HL-60 (cell line): Measurements from ENCODE around the gene FCRL1.

ENCODE experiments used
- DNase-seq, 2 experiments: peaks; one replicate each; pipeline ENCODE4 v3.0.0-alpha.2; 2010 to 2020; ENCODE audit warnings: low read depth in 1 of 2, low spot score in 1 of 2
- H3K27ac ChIP-seq: fragments of 250-450 bp; sonication (Bioruptor Pico); replicated peaks from 2 replicates; pipeline ENCODE4 v1.5.1; 2020; ENCODE audit warnings: mild to moderate bottlenecking, moderate library complexity
- H3K27me3 ChIP-seq: fragments of 250-450 bp; sonication (Bioruptor Pico); 2 replicates; pipeline ENCODE4 v1.5.1; 2021; ENCODE audit warnings: mild to moderate bottlenecking, moderate library complexity; ENCODE audit not compliant: insufficient read depth, poor library complexity, severe bottlenecking
- H3K4me3 ChIP-seq: replicated peaks from 2 replicates; pipeline ENCODE4 v1.5.1; 2011; ENCODE audit warnings: mild to moderate bottlenecking, control low read depth, low read length; ENCODE audit not compliant: insufficient read depth
- CTCF ChIP-seq: IDR thresholded peaks from one replicate; pipeline ENCODE4 v1.5.1; 2011; ENCODE audit warnings: low read length, control low read depth, inconsistent platforms; ENCODE audit not compliant: insufficient read depth
- GABPA ChIP-seq: IDR thresholded peaks from 2 replicates; pipeline ENCODE4 v1.6.1; 2012; ENCODE audit warnings: low read depth
- POLR2AphosphoS5 ChIP-seq: IDR thresholded peaks from 2 replicates; pipeline ENCODE4 v1.6.1; 2012; ENCODE audit warnings: low read depth
- REST ChIP-seq: IDR thresholded peaks from 2 replicates; pipeline ENCODE4 v1.6.1; 2012; ENCODE audit warnings: low read depth; ENCODE audit not compliant: insufficient replicate concordance
- SPI1 ChIP-seq: IDR thresholded peaks from 2 replicates; pipeline ENCODE4 v1.6.1; 2012; ENCODE audit warnings: low read depth, mild to moderate bottlenecking, borderline replicate concordance

FCRL1 gene

GRCh38 chr1:157776971-157777391 lies 42.9 kb downstream of the FCRL1 start, which contains the start of gene FCRL2:
FCRL2 (minus strand) TSS chr1:157777132; CDS start chr1:157777073, 59 bp downstream.
- no peaks in the 10 kb centered on the region for H3K27me3 ChIP-seq
- DNase-seq, result peak in 1 of 2 experiments; percentile 7
- no peak within 1 kb of the TSS for H3K4me3 ChIP-seq
- no peak within 1 kb of the TSS for H3K27ac ChIP-seq
- no peak for TF ChIP-seq REST

GRCh38 chr1:157775101-157775870 lies 44.6 kb downstream of the FCRL1 start:
- no peak for DNase-seq
- Histone ChIP-seq H3K27ac (no peak overlapping the region), H3K4me3 (no peak overlapping the region), H3K27me3 (no peaks in the 10 kb centered on the region)
- TF ChIP-seq REST (no peak), POLR2AphosphoS5 (no peak), CTCF (no peak), SPI1 (no peak), GABPA (no peak)

- Histone ChIP-seq H3K27ac (no peak overlapping the region), H3K4me3 (no peak overlapping the region), H3K27me3 (no peaks in the 10 kb centered on the region)
- TF ChIP-seq GABPA, result no peak
- TF ChIP-seq REST, result no peak
- TF ChIP-seq CTCF, result no peak
- no peak for TF ChIP-seq SPI1
- no peak for TF ChIP-seq POLR2AphosphoS5
- DNase-seq, result no peak
Observed at GRCh38 chr1:157774412-157774811, 45.5 kb downstream of the FCRL1 start.
